Measurements from ENCODE around the gene STMND1. TPM values are rescaled to one million over a fixed set of nuclear protein-coding genes. Genes with fewer than 3 reads are reported as not detected.

STMND1 gene
- total RNA-seq, 1 donor from 2014 or later = not detected

DNA sequence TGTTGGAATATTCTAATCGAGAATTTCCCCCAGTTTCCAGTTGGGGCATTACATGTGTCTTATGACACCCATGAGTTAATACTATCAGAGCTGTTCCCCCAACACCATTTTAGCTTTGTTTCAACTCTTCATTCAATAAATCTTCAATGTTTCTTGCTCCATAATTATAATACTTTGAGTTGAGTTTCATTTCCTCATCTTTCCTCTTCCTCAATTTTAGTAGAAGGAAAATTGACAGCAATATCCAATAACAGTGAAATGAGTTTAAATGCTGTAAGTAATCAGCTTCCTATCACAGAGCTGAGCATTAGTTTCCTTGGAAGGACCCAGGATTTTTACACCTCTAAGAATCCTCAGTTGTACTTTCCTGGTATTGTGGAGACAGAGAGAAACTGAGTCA is 1.0 kb upstream of the STMND1 start:
- FAIRE-seq = no peak
- Histone ChIP-seq H3K4me3 (ENCODE audit: low read depth, low read length) (no peak overlapping the region), H3K36me3 (ENCODE audit: control insufficient read depth, insufficient read depth, low read length) (no peaks in the 10 kb centered on the region), H3K27me3 (ENCODE audit: control insufficient read depth, insufficient read depth, low read length) (peaks cover 10% of the 10 kb centered on the region)
- no peak for TF ChIP-seq CTCF (IDR thresholded peaks at IDR 0.05; ENCODE audit: insufficient read depth, low read length, severe bottlenecking)
- DNase-seq (ENCODE audit: low read depth) = no peak

- Histone ChIP-seq H3K36me3 (ENCODE audit: control insufficient read depth, insufficient read depth, low read length) (no peaks in the 10 kb centered on the region), H3K4me3 (ENCODE audit: low read depth, low read length) (peak overlapping the region; percentile 28), H3K27me3 (ENCODE audit: control insufficient read depth, insufficient read depth, low read length) (peaks cover 10% of the 10 kb centered on the region)
- FAIRE-seq (no peak), DNase-seq (ENCODE audit: low read depth) (no peak)
- TF ChIP-seq CTCF (IDR thresholded peaks at IDR 0.05; ENCODE audit: insufficient read depth, low read length, severe bottlenecking) = no peak
Measured at GRCh38 chr6:17102258-17102870, 514 bp downstream of the STMND1 start.

DNA sequence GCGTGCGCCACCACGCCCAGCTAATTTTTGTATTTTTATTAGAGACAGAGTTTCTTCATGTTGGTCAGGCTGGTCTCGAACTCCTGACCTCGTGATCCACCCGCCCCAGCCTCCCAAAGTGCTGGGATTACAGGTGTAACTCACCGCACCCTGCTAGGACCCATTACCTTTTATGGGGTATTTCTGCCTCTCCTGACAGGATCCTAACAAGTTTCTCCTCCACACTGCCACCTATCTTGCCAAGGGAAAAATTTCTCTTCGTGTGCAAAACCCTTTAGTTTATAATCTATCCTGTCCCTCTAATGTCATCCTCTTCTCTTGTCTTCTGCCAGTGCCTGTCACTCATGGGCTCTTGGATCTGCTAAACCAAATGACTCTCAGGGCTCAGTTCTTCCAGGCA is 1.9 kb downstream of the STMND1 start:
- Histone ChIP-seq H3K36me3 (ENCODE audit: control insufficient read depth, insufficient read depth, low read length) (no peaks in the 10 kb centered on the region), H3K4me3 (ENCODE audit: low read depth, low read length) (no peak overlapping the region), H3K27me3 (ENCODE audit: control insufficient read depth, insufficient read depth, low read length) (peaks cover 10% of the 10 kb centered on the region)
- DNase-seq (ENCODE audit: low read depth) (no peak), FAIRE-seq (no peak)
- TF ChIP-seq CTCF (IDR thresholded peaks at IDR 0.05; ENCODE audit: insufficient read depth, low read length, severe bottlenecking) = peak; percentile 25

GRCh38 chr6:17107863-17108262 is 6.0 kb downstream of the STMND1 start:
- TF ChIP-seq CTCF (IDR thresholded peaks at IDR 0.05; ENCODE audit: insufficient read depth, low read length, severe bottlenecking) = no peak
- Histone ChIP-seq H3K27me3 (ENCODE audit: control insufficient read depth, insufficient read depth, low read length) (no peaks in the 10 kb centered on the region), H3K36me3 (ENCODE audit: control insufficient read depth, insufficient read depth, low read length) (no peaks in the 10 kb centered on the region), H3K4me3 (ENCODE audit: low read depth, low read length) (no peak overlapping the region)
- FAIRE-seq = no peak
- no peak for DNase-seq (ENCODE audit: low read depth)

DNA sequence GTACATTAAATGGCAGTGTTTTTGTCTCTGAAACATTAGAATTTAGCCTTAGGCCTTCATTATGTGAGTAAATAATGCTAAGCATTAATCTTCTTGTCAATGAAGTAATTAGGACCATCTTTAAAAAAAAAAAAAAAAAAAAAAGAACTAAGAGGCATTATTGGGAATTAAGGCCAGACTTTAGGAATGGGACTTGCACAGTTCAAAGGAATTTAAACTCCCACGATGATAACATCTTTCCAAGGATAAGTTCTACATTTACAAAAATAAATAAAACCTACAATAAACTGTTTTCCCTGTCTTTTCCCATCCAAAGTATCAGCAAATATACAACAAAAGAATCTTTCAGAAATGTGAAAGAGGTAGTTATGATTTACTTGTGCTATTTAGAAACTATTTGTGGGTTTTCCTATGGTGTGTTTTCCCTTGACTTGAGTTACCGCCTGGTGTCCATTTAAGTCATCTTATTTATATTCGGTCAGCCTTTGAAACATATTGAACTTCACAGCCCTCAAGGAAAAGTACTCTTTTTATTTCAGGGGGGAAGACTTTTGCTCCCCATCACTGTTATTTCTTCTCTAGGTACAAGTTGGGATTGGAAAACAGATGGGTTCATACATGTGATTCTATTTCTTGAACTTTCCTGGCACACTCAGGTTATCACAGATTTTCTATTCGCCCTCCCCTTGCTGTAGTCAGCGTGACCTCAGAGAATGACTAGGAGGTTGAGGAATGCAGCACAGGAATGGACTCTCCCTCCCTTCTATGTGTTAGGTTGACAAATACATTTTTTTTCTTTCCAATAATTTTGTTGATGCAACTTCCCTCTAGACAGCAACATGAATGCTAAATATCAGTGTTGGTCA is 13.6 kb downstream of the STMND1 start:
- H3K4me3 ChIP-seq (ENCODE audit: low read depth, low read length) = no peak overlapping the region
- H3K36me3 ChIP-seq (ENCODE audit: control insufficient read depth, insufficient read depth, low read length) = no peaks in the 10 kb centered on the region
- TF ChIP-seq CTCF (IDR thresholded peaks at IDR 0.05; ENCODE audit: insufficient read depth, low read length, severe bottlenecking) = no peak
- DNase-seq (ENCODE audit: low read depth) (peak; percentile 95), FAIRE-seq (peak; percentile 89)
- H3K27me3 ChIP-seq (ENCODE audit: control insufficient read depth, insufficient read depth, low read length) = no peaks in the 10 kb centered on the region

Measured in bronchial epithelial cell (primary cell).